Adipocyte (in vitro differentiated cells): ENCODE data around the gene SLC19A1.
"Not testable (repeated sequence)": the region's sequence is repeated elsewhere in the genome, so short reads cannot be mapped to it uniquely, and the experiment has no call there.

Experiments
- DNase-seq: peaks from one replicate; pipeline ENCODE4 v3.0.0-alpha.2; 2015; ENCODE audit warnings: low read depth
- H3K27me3 ChIP-seq: replicated peaks from 2 replicates; pipeline ENCODE4 v1.7.0; 2013; ENCODE audit warnings: mild to moderate bottlenecking, low read length, moderate library complexity; ENCODE audit not compliant: control insufficient read depth, insufficient read depth
- H3K36me3 ChIP-seq: 2 replicates; pipeline ENCODE4 v1.7.0; 2013; ENCODE audit warnings: low read length, mild to moderate bottlenecking, moderate library complexity; ENCODE audit not compliant: control insufficient read depth, insufficient read depth, severe bottlenecking
- H3K4me1 ChIP-seq: 2 replicates; pipeline ENCODE4 v1.7.0; 2013; ENCODE audit warnings: mild to moderate bottlenecking, low read length, moderate library complexity; ENCODE audit not compliant: control insufficient read depth, insufficient read depth
- H3K4me3 ChIP-seq: 2 replicates; pipeline ENCODE4 v1.7.0; 2013; ENCODE audit warnings: mild to moderate bottlenecking, low read length, moderate library complexity
- H3K9ac ChIP-seq: 2 replicates; pipeline ENCODE4 v1.7.0; 2013; ENCODE audit warnings: mild to moderate bottlenecking, low read length, moderate library complexity
- H3K9me3 ChIP-seq: 2 replicates; pipeline ENCODE4 v1.7.0; 2013; ENCODE audit warnings: mild to moderate bottlenecking, low read length, moderate library complexity; ENCODE audit not compliant: control insufficient read depth

The SLC19A1 gene

GRCh38 chr21:45502006-45502345, 40.3 kb downstream of the SLC19A1 start:
- Histone ChIP-seq H3K4me1 (no peaks in the 10 kb centered on the region), H3K9ac (no peak overlapping the region), H3K27me3 (no peaks in the 10 kb centered on the region), H3K4me3 (no peak overlapping the region), H3K9me3 (no peaks in the 10 kb centered on the region), H3K36me3 (peaks cover 7% of the 10 kb centered on the region)
- no peak for DNase-seq

DNA sequence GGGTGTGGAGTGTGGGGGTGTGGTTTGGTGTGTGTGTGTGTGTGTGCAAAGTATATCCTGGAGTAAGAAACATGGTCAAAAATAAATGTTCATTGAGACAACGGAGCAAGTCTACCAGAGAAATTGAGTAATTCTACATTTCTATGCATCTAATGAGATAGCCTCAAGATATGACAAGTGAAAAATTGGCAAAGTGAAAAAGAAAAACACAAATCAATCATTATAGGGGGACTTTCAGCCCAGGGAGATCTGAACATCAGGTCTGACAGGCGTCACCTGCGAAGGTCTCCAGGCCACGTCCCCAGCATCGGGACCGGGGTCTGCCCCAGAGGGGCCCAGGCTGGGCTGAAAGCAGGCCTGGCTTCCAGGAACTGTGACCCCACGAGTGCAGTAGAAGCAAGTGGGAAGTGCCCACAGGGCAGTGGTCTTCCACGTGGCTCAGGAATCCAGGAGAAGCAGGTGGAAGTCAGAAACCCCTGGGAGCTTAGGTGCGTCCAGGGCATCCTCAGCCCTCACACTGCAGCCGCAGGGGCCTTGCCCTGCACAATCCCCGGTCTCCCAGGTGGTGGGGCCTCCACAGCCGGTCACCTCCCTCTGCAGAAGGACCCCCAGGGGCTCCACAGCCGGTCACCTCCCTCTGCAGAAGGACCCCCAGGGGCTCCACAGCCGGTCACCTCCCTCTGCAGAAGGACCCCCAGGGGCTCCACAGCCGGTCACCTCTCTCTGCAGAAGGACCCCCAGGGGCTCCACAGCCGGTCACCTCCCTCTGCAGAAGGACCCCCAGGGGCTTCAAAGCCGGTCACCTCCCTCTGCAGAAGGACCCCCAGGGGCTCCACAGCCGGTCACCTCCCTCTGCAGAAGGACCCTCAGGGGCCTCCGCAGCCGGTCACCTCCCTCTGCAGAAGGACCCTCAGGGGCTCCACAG, 40.9 kb downstream of the SLC19A1 start:
- not testable (repeated sequence) for H3K9ac ChIP-seq, DNase-seq, H3K4me1 ChIP-seq, H3K4me3 ChIP-seq, H3K27me3 ChIP-seq, H3K9me3 ChIP-seq
- peaks cover 12% of the 10 kb centered on the region for H3K36me3 ChIP-seq

GRCh38 chr21:45499970-45500577, 42.2 kb downstream of the SLC19A1 start:
- Histone ChIP-seq H3K9me3 (no peaks in the 10 kb centered on the region), H3K4me3 (no peak overlapping the region), H3K36me3 (peaks cover 23% of the 10 kb centered on the region), H3K27me3 (no peaks in the 10 kb centered on the region), H3K4me1 (no peaks in the 10 kb centered on the region), H3K9ac (no peak overlapping the region)
- no peak for DNase-seq

DNA sequence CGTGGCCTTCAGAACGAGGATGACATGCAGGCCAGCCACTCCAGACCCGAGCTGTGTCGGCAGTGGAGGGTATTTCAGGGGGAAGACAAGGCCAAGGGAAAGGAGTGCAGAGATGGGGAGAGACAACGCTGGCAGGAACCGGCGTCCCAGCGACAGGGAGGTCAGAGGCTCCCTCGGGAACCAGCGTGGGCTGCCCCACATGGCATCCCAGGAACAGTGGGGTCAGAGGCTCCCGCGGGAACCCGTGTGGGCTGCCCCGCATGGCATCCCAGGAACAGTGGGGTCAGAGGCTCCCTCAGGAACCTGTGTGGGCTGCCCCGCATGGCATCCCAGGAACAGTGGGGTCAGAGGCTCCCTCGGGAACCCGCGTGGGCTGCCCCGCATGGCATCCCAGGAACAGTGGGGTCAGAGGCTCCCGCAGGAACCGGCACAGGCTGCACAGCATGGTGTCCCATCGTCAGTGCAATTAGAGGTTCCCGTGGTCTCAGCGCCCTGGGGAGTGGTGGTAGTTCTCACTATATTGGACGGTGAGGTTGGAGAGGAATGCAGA, 43.0 kb downstream of the SLC19A1 start:
- Histone ChIP-seq H3K9me3 (no peaks in the 10 kb centered on the region), H3K4me1 (no peaks in the 10 kb centered on the region), H3K27me3 (no peaks in the 10 kb centered on the region), H3K36me3 (peaks cover 23% of the 10 kb centered on the region), H3K4me3 (no peak overlapping the region), H3K9ac (no peak overlapping the region)
- DNase-seq, result no peak

- Histone ChIP-seq H3K9me3 (no peaks in the 10 kb centered on the region), H3K4me1 (no peaks in the 10 kb centered on the region), H3K27me3 (no peaks in the 10 kb centered on the region), H3K4me3 (no peak overlapping the region), H3K36me3 (peaks cover 23% of the 10 kb centered on the region), H3K9ac (no peak overlapping the region)
- no peak for DNase-seq
Measured at GRCh38 chr21:45498646-45499000, 43.6 kb downstream of the SLC19A1 start.

DNA sequence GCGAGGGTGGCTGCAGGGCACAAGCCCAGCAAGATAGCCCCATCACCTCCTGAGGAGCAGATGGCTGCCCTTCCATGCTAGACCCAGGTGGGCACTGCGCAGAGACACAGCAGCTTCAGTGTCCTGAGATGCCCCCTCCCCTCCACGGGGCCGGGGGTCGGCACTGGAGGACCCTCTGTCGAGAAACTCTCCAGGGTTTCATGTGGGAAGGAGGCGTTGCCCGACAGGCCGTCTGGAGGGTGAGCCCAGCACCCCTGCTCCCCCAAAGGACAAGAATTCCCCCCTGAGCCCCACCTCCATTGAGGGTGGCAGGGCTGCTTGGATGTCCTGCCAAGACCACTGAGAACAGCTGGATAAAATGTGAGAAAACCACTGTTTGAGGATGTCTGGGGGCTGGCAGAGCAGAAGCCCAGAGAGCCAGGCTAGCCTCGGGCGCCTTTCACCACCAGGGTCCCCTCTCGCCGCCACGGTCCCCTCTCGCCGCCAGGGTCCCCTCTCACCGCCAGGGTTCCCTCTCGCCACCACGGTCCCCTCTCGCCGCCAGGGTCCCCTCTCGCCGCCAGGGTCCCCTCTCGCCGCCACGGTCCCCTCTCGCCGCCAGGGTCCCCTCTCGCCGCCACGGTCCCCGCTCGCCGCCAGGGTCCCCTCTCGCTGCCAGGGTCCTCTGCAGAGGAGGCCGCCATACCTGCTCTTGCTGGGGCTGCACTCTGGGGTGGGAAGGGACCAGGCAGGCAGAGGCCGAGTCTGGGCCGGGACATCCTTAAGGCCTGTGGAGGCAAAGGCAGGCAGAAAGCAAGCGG, 44.2 kb downstream of the SLC19A1 start:
- Histone ChIP-seq H3K9me3 (no peaks in the 10 kb centered on the region), H3K4me1 (no peaks in the 10 kb centered on the region), H3K36me3 (peaks cover 23% of the 10 kb centered on the region), H3K9ac (no peak overlapping the region), H3K27me3 (no peaks in the 10 kb centered on the region), H3K4me3 (no peak overlapping the region)
- no peak for DNase-seq

DNA sequence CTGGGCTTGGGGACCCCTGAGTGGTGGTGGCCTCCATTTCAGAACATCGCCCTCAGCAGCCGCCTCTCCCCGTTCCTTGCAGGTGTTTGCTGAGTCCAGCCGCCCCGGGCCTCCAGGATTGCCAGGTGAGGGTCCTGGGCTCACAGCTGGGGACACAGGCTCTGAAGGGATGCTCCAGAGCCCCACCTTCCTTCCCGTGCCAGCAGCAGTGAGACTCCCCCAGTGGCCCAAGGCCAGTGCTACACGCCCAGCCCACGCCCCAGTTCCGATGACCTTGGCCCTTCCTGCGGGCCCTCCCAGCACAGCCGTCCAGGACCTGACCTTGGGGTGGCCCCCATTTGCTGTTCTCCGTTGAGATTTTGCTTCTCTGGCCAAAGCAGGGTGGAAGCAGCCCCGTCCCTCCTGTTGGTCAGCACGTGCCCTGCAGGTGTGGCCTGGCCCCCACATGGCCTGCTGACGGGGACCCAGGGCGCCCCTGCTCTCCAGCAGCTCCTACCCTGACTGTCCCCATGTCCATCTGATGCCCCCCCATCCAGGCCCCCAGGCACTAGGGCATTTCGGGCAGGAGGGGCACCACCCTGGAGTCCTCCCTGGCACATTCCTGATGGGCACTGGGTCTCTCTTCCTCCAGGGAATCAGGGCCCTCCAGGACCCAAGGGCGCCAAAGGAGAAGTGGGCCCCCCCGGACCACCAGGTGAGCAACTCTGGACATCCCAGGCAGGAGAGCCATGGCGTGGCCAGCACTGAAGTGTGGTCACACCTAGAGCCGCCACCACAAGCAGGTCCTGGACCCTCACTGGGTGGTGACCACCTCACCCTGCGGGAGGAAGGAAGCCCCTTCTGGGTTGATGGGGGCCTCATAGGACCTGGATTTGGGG, 45.0 kb downstream of the SLC19A1 start:
- DNase-seq, result no peak
- no peak overlapping the region for H3K4me3 ChIP-seq
- peaks cover 23% of the 10 kb centered on the region for H3K36me3 ChIP-seq
- H3K9me3 ChIP-seq, result no peaks in the 10 kb centered on the region
- H3K27me3 ChIP-seq, result no peaks in the 10 kb centered on the region
- H3K4me1 ChIP-seq, result no peaks in the 10 kb centered on the region
- H3K9ac ChIP-seq, result no peak overlapping the region

DNA sequence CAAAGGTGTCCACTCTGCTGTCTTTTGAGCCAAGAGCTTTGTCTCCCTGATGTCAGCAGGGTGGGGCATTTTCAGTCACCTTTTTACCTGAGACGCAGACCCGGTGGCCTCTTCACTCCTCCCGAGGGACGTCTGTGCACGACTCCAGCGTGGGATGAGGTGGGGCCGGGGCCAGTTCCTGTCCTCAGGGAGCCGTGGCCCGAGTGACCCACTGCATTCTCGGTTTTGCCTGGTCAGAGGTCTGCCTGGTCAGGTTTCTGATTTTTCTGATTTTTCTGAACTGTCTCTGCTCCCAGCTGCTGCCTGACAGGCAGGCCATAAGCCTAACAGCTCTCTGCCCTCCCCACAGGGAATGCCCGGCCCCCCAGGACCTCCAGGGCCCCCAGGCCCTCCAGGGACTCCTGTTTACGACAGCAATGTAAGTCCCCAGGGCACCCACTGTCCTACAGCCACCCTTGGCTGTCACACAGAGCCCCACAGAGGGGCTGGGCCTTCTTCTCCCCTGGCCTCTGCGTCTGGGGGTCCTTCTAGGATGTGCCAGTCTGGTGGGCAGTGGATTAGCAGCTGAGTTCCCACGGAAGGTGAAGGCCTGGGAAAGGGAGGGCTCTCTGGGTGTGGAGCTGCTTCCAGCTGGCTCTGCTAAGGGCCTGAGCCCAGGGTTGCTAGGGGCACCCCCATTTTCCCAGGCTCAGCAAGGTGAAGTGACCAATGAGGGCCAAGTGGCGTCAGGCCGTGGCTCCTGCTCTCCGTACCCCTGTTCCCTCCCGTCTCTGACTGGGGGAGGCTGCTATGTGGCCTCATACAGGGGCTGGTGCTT, 45.9 kb downstream of the SLC19A1 start:
- Histone ChIP-seq H3K4me3 (no peak overlapping the region), H3K9ac (no peak overlapping the region), H3K36me3 (peaks cover 23% of the 10 kb centered on the region), H3K27me3 (no peaks in the 10 kb centered on the region), H3K4me1 (no peaks in the 10 kb centered on the region), H3K9me3 (no peaks in the 10 kb centered on the region)
- no peak for DNase-seq

- Histone ChIP-seq H3K9me3 (no peaks in the 10 kb centered on the region), H3K27me3 (no peaks in the 10 kb centered on the region), H3K4me3 (no peak overlapping the region), H3K36me3 (peaks cover 23% of the 10 kb centered on the region), H3K9ac (no peak overlapping the region), H3K4me1 (no peaks in the 10 kb centered on the region)
- no peak for DNase-seq
Measured at GRCh38 chr21:45494851-45495680, 47.2 kb downstream of the SLC19A1 start.
